Small intestine (tissue), 7 donors: ENCODE measurements around the gene ATRN. TPM values are rescaled to one million over a fixed set of nuclear protein-coding genes. Genes with fewer than 3 reads are reported as not detected.
"Not testable (repeated sequence)": the region's sequence is repeated elsewhere in the genome, so short reads cannot be mapped to it uniquely, and the experiment has no call there.

Experiments used
- DNase-seq, 2 donors: peaks; one replicate each; pipeline versions ENCODE4 v3.0.0 to v3.0.0-alpha.2; 2013
- FAIRE-seq: peaks from 2 replicates; lab custom pipeline; 2012; peaks lifted over from hg19 to GRCh38; lab: Jason Lieb, UNC
- H3K27ac ChIP-seq, 3 donors: one replicate each; pipeline ENCODE4 v1.5.1; 2013; ENCODE audit warnings: low read length in 2 of 3, mild to moderate bottlenecking in 2 of 3, control low read depth in 1 of 3, inconsistent platforms in 1 of 3, low read depth in 1 of 3, moderate library complexity in 1 of 3
- H3K27me3 ChIP-seq, 3 donors: one replicate each; pipeline ENCODE4 v1.6.1; 2013; ENCODE audit warnings: low read length in 3 of 3, inconsistent platforms in 1 of 3; ENCODE audit not compliant: control insufficient read depth in 3 of 3, insufficient read depth in 3 of 3
- H3K36me3 ChIP-seq, 3 donors: one replicate each; pipeline ENCODE4 v1.6.1; 2013; ENCODE audit warnings: low read length in 3 of 3, inconsistent platforms in 1 of 3, low read depth in 1 of 3, mild to moderate bottlenecking in 1 of 3, moderate library complexity in 1 of 3; ENCODE audit not compliant: control insufficient read depth in 3 of 3, insufficient read depth in 2 of 3
- H3K4me1 ChIP-seq, 3 donors: one replicate each; pipeline ENCODE4 v1.6.1; 2013; ENCODE audit warnings: low read length in 2 of 3, inconsistent platforms in 1 of 3, low read depth in 1 of 3, mild to moderate bottlenecking in 1 of 3, moderate library complexity in 1 of 3; ENCODE audit not compliant: control insufficient read depth in 3 of 3, insufficient read depth in 2 of 3
- H3K4me3 ChIP-seq, 3 donors: one replicate each; pipeline ENCODE4 v1.5.1; 2013; ENCODE audit warnings: low read length in 3 of 3, control low read depth in 1 of 3, inconsistent platforms in 1 of 3, low read depth in 1 of 3, mild to moderate bottlenecking in 1 of 3, moderate library complexity in 1 of 3
- H3K9me3 ChIP-seq, 2 donors: one replicate each; pipeline ENCODE4 v1.6.1; 2013; ENCODE audit warnings: low read depth in 1 of 2, low read length in 1 of 2; ENCODE audit not compliant: control insufficient read depth in 2 of 2, insufficient read depth in 1 of 2
- WGBS, 3 donors: extraction: QIAGEN DNeasy Blood & Tissue Kit; methylation state at CpG; one replicate each; pipeline ENCODE4 v1.1.7; 2013; 5-methylcytosine and 5-hydroxymethylcytosine counted together
- polyA plus RNA-seq, 4 donors: library from polyadenylated mRNA; stranded (reverse) in 3 of 4; unstranded in 1 of 4; fragments of 200-250 nt in 3 of 4; fragments of 120-200 nt in 1 of 4; gene quantifications; one replicate each; pipeline versions ENCODE4 v1.2.1 to v1.2.3, GENCODE V29; 2013
- donor health status: healthy with polysubstance abuse.
- donor health status: control.
- donor health status: control.
- donor health status: Bipolar disorder and iron deficiency.
- donor health status: healthy.

Gene ATRN
- polyA plus RNA-seq, 4 donors = 11.4 to 126 (median 19.3) TPM

GRCh38 chr20:3592931-3593330 is 122.1 kb downstream of the ATRN start:
- H3K4me1 ChIP-seq = no peaks in the 10 kb centered on the region
- H3K27ac ChIP-seq = no peak overlapping the region
- no peaks in the 10 kb centered on the region for H3K27me3 ChIP-seq
- no peak for FAIRE-seq
- WGBS, 3 donors = 90 to 97% (median 92%) methylated on average over 4 of the region's 4 CpGs
- peaks cover 13 to 37% (median 22%) of the 10 kb centered on the region in 3 donors for H3K36me3 ChIP-seq
- no peak for DNase-seq
- no peaks in the 10 kb centered on the region for H3K9me3 ChIP-seq
- no peak overlapping the region for H3K4me3 ChIP-seq

- no peak for DNase-seq
- Histone ChIP-seq H3K27ac (no peak overlapping the region), H3K27me3 (no peaks in the 10 kb centered on the region), H3K9me3 (no peaks in the 10 kb centered on the region), H3K4me1 (no peaks in the 10 kb centered on the region), H3K36me3 (peaks cover 18 to 35% (median 29%) of the 10 kb centered on the region in 3 donors), H3K4me3 (no peak overlapping the region)
- 95 to 98% (median 96%) methylated on average over 4 of the region's 4 CpGs for WGBS, 3 donors
- no peak for FAIRE-seq
Observed at GRCh38 chr20:3595541-3595940, 124.7 kb downstream of the ATRN start.

- H3K36me3 ChIP-seq = peaks cover 9 to 28% (median 26%) of the 10 kb centered on the region in 3 donors
- no peak overlapping the region for H3K4me3 ChIP-seq
- H3K27me3 ChIP-seq = no peaks in the 10 kb centered on the region
- FAIRE-seq = no peak
- H3K9me3 ChIP-seq = no peaks in the 10 kb centered on the region
- DNase-seq = no peak
- H3K4me1 ChIP-seq = no peaks in the 10 kb centered on the region
- WGBS, 3 donors = 97 to 100% (median 99%) methylated on average over 2 of the region's 2 CpGs
- H3K27ac ChIP-seq = no peak overlapping the region
Observed at GRCh38 chr20:3603108-3603507, 132.3 kb downstream of the ATRN start.

GRCh38 chr20:3605386-3605886 is 134.6 kb downstream of the ATRN start:
- not testable (repeated sequence) for FAIRE-seq, H3K4me3 ChIP-seq, H3K27ac ChIP-seq, H3K27me3 ChIP-seq, H3K4me1 ChIP-seq, DNase-seq, H3K9me3 ChIP-seq
- WGBS, 3 donors = 97 to 100% (median 97%) methylated on average over 4 of the region's 4 CpGs
- H3K36me3 ChIP-seq = peaks cover 6 to 28% (median 19%) of the 10 kb centered on the region in 3 donors

GRCh38 chr20:3606021-3606420 is 135.2 kb downstream of the ATRN start:
- no peak for FAIRE-seq
- H3K36me3 ChIP-seq = peaks cover 8 to 31% (median 17%) of the 10 kb centered on the region in 3 donors
- WGBS, 3 donors = 69 to 81% (median 79%) methylated on average over 3 of the region's 3 CpGs

GRCh38 chr20:3611901-3612300 is 141.1 kb downstream of the ATRN start:
- FAIRE-seq = no peak
- WGBS, 3 donors = 17 to 37% (median 36%) methylated on average over 1 of the region's 1 CpG
- H3K36me3 ChIP-seq = peaks cover 3 to 26% (median 10%) of the 10 kb centered on the region in 3 donors

More at GRCh38 chr20:3606021-3606420, 135.2 kb downstream of the ATRN start:
- Histone ChIP-seq H3K4me1 (no peaks in the 10 kb centered on the region), H3K9me3 (no peaks in the 10 kb centered on the region), H3K4me3 (no peak overlapping the region), H3K27ac (no peak overlapping the region), H3K27me3 (no peaks in the 10 kb centered on the region)
- no peak for DNase-seq

GRCh38 chr20:3612795-3613572 is 142.2 kb downstream of the ATRN start:
- peaks cover 3 to 32% (median 9%) of the 10 kb centered on the region in 3 donors for H3K36me3 ChIP-seq
- DNase-seq (no peak), FAIRE-seq (no peak)
- WGBS, 3 donors = 86 to 91% (median 88%) methylated on average over 10 of the region's 10 CpGs
- no peak overlapping the region for H3K27ac ChIP-seq
- no peaks in the 10 kb centered on the region for H3K27me3 ChIP-seq
- H3K4me3 ChIP-seq = no peak overlapping the region
- H3K9me3 ChIP-seq = no peaks in the 10 kb centered on the region
- no peaks in the 10 kb centered on the region for H3K4me1 ChIP-seq

More at GRCh38 chr20:3611901-3612300, 141.1 kb downstream of the ATRN start:
- H3K27ac ChIP-seq = no peak overlapping the region
- no peaks in the 10 kb centered on the region for H3K27me3 ChIP-seq
- DNase-seq = no peak
- no peak overlapping the region for H3K4me3 ChIP-seq
- no peaks in the 10 kb centered on the region for H3K4me1 ChIP-seq
- H3K9me3 ChIP-seq = no peaks in the 10 kb centered on the region

GRCh38 chr20:3613821-3614440 is 143.1 kb downstream of the ATRN start:
- H3K27ac ChIP-seq = no peak overlapping the region
- peaks cover 3 to 36% (median 9%) of the 10 kb centered on the region in 3 donors for H3K36me3 ChIP-seq
- 88 to 89% (median 88%) methylated on average over 9 of the region's 9 CpGs for WGBS, 3 donors
- no peaks in the 10 kb centered on the region for H3K27me3 ChIP-seq
- no peaks in the 10 kb centered on the region for H3K9me3 ChIP-seq
- H3K4me1 ChIP-seq = no peaks in the 10 kb centered on the region
- no peak overlapping the region for H3K4me3 ChIP-seq
- DNase-seq (no peak), FAIRE-seq (no peak)
